Mesenchymal stem cell (in vitro differentiated cells and primary cell): Measurements from ENCODE around the gene GOSR2. TPM values are rescaled to one million over a fixed set of nuclear protein-coding genes. Genes with fewer than 3 reads are reported as not detected.

ENCODE experiments used
- DNase-seq: peaks from one replicate; pipeline ENCODE4 v3.0.0-alpha.2; 2013
- H2AFZ ChIP-seq: one replicate; pipeline ENCODE4 v1.6.1; 2013; ENCODE audit warnings: low read depth, mild to moderate bottlenecking, control low read depth, inconsistent platforms, low read length, moderate library complexity
- H2AK5ac ChIP-seq: 2 replicates; pipeline ENCODE4 v1.6.1; 2013; ENCODE audit warnings: low read length, moderate library complexity, mild to moderate bottlenecking, inconsistent platforms; ENCODE audit not compliant: severe bottlenecking
- H2BK120ac ChIP-seq: one replicate; pipeline ENCODE4 v1.6.1; 2013; ENCODE audit warnings: low read depth, mild to moderate bottlenecking, inconsistent platforms, low read length, moderate library complexity
- H2BK12ac ChIP-seq, 2 experiments: one replicate each; pipeline ENCODE4 v1.6.1; 2013; ENCODE audit warnings: inconsistent platforms in 2 of 2, low read length in 2 of 2, mild to moderate bottlenecking in 2 of 2, moderate library complexity in 2 of 2, control low read depth in 1 of 2
- H2BK15ac ChIP-seq: one replicate; pipeline ENCODE4 v1.6.1; 2013; ENCODE audit warnings: mild to moderate bottlenecking, low read depth, inconsistent platforms; ENCODE audit not compliant: poor library complexity, severe bottlenecking
- H2BK5ac ChIP-seq: 2 replicates; pipeline ENCODE4 v1.6.1; 2013; ENCODE audit warnings: low read depth, mild to moderate bottlenecking, low read length, control low read depth, inconsistent platforms; ENCODE audit not compliant: poor library complexity, severe bottlenecking
- H3K14ac ChIP-seq, 2 experiments: one replicate each; pipeline ENCODE4 v1.6.1; 2013; ENCODE audit warnings: inconsistent platforms in 2 of 2, low read length in 2 of 2, control low read depth in 1 of 2, mild to moderate bottlenecking in 1 of 2, moderate library complexity in 1 of 2
- H3K18ac ChIP-seq, 2 experiments: one replicate each; pipeline ENCODE4 v1.6.1; 2013; ENCODE audit warnings: inconsistent platforms in 2 of 2, low read length in 2 of 2, control low read depth in 1 of 2, low read depth in 1 of 2, mild to moderate bottlenecking in 1 of 2
- H3K23ac ChIP-seq, 2 experiments: one replicate each; pipeline ENCODE4 v1.6.1; 2013; ENCODE audit warnings: inconsistent platforms in 2 of 2, low read length in 2 of 2, mild to moderate bottlenecking in 2 of 2, moderate library complexity in 2 of 2, control low read depth in 1 of 2
- H3K27ac ChIP-seq: 2 replicates; pipeline ENCODE4 v1.5.1; 2013; ENCODE audit warnings: mild to moderate bottlenecking, moderate library complexity, low read length, control low read depth, inconsistent platforms; ENCODE audit not compliant: poor library complexity, severe bottlenecking
- H3K27me3 ChIP-seq, 2 experiments: 2 replicates each; pipeline versions ENCODE4 v1.6.1 to v1.7.0; 2013; ENCODE audit warnings: low read length in 2 of 2, mild to moderate bottlenecking in 2 of 2, moderate library complexity in 2 of 2, control low read depth in 1 of 2, inconsistent platforms in 1 of 2; ENCODE audit not compliant: control insufficient read depth in 1 of 2, insufficient read depth in 1 of 2
- H3K36me3 ChIP-seq, 2 experiments: 2 replicates each; pipeline versions ENCODE4 v1.6.1 to v1.7.0; 2013; ENCODE audit warnings: low read length in 2 of 2, control low read depth in 1 of 2, inconsistent platforms in 1 of 2, low read depth in 1 of 2, mild to moderate bottlenecking in 1 of 2; ENCODE audit not compliant: insufficient read depth in 2 of 2, control insufficient read depth in 1 of 2
- H3K4ac ChIP-seq, 2 experiments: one replicate each; pipeline ENCODE4 v1.6.1; 2013; ENCODE audit warnings: inconsistent platforms in 2 of 2, low read length in 2 of 2, mild to moderate bottlenecking in 2 of 2, moderate library complexity in 2 of 2, control low read depth in 1 of 2, low read depth in 1 of 2
- H3K4me1 ChIP-seq: 2 replicates; pipeline ENCODE4 v1.6.1; 2013; ENCODE audit warnings: low read depth, low read length, control low read depth; ENCODE audit not compliant: control insufficient read depth, insufficient read depth
- H3K4me2 ChIP-seq: 2 replicates; pipeline ENCODE4 v1.6.1; 2013; ENCODE audit warnings: low read length, mild to moderate bottlenecking, inconsistent platforms; ENCODE audit not compliant: poor library complexity, severe bottlenecking
- H3K4me3 ChIP-seq, 2 experiments: 2 replicates each; pipeline versions ENCODE4 v1.5.1 to v1.7.0; 2013; ENCODE audit warnings: low read length in 2 of 2, mild to moderate bottlenecking in 2 of 2, control low read depth in 1 of 2, low read depth in 1 of 2; ENCODE audit not compliant: insufficient read depth in 1 of 2
- H3K79me1 ChIP-seq: replicated peaks from 2 replicates; pipeline ENCODE4 v1.6.1; 2013; ENCODE audit warnings: mild to moderate bottlenecking, control low read depth, low read length, inconsistent platforms; ENCODE audit not compliant: poor library complexity, severe bottlenecking
- H3K9ac ChIP-seq: 2 replicates; pipeline ENCODE4 v1.7.0; 2013; ENCODE audit warnings: mild to moderate bottlenecking, low read length, moderate library complexity
- H3K9me3 ChIP-seq: 2 replicates; pipeline ENCODE4 v1.7.0; 2013; ENCODE audit warnings: mild to moderate bottlenecking, low read length; ENCODE audit not compliant: control insufficient read depth
- H4K8ac ChIP-seq: one replicate; pipeline ENCODE4 v1.6.1; 2013; ENCODE audit warnings: inconsistent platforms, mild to moderate bottlenecking, low read length, moderate library complexity
- H4K91ac ChIP-seq: one replicate; pipeline ENCODE4 v1.6.1; 2013; ENCODE audit warnings: mild to moderate bottlenecking, low read length, inconsistent platforms
- WGBS: methylation state at CpG from one replicate; pipeline ENCODE4 v1.1.7; 2013; ENCODE audit warnings: mixed read lengths; 5-methylcytosine and 5-hydroxymethylcytosine counted together
- small RNA-seq: library from polyadenylated mRNA; stranded (forward); fragments of <200 nt; extraction: miRNeasy Mini kit (QIAGEN cat#:217004); gene quantifications from one replicate; pipeline ENCODE3, GENCODE V24; 2013; ENCODE audit warnings: low read depth

The GOSR2 gene

DNA sequence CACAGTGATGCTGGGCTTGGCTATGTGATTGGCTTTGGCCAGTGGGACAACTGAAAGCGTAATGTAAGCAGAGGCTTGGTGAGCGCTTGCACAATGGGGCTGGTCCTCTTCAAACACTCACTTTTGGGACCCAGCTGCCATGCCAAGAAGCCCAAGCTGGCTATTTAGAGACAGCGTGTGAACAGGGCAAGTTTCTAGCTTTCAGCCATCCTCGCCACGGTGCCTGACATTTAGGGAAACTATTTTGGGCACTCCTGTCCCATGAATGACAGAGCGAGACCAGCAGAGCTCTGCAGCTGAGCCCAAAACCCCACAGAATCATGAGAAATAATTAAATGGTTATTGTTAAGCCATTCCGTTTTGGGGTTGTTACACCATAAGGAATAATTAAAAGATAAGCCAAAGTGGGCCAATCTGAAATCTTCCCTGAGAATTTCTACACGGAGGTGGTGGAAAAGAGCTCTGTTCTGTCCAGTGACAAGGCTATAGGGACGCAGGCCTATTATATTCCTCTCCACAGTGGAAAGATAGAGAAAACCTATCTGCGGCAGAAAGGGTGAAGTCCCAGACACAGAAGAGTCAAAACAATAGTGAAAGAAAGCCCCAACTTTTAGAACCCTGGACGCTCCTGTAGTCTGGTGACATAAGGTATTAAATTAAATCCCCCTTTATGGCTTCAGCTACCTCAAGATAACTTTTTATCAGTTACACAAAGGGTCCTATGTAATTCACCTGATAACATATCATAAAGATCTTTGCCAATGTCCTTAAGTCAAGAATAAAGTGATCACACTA lies 66.9 kb downstream of the GOSR2 start:
- no peak for DNase-seq
- Histone ChIP-seq H4K91ac (no peak overlapping the region), H2BK5ac (no peak overlapping the region), H2BK15ac (no peak overlapping the region), H3K79me1 (no peaks in the 10 kb centered on the region), H3K18ac (no peak overlapping the region), H2AFZ (no peak overlapping the region), H3K4me2 (no peak overlapping the region), H2AK5ac (no peak overlapping the region), H3K9me3 (no peaks in the 10 kb centered on the region), H3K27me3 (peaks cover 19 to 46% of the 10 kb centered on the region in 2 experiments), H3K27ac (no peak overlapping the region), H2BK12ac (no peak overlapping the region), H3K4me1 (no peaks in the 10 kb centered on the region), H3K36me3 (no peaks in the 10 kb centered on the region), H4K8ac (no peak overlapping the region), H3K9ac (no peak overlapping the region), H3K14ac (no peak overlapping the region), H3K23ac (no peak overlapping the region), H3K4ac (no peak overlapping the region), H3K4me3 (no peak overlapping the region), H2BK120ac (no peak overlapping the region)
- WGBS = 69% methylated on average over 11 of the region's 11 CpGs

DNA sequence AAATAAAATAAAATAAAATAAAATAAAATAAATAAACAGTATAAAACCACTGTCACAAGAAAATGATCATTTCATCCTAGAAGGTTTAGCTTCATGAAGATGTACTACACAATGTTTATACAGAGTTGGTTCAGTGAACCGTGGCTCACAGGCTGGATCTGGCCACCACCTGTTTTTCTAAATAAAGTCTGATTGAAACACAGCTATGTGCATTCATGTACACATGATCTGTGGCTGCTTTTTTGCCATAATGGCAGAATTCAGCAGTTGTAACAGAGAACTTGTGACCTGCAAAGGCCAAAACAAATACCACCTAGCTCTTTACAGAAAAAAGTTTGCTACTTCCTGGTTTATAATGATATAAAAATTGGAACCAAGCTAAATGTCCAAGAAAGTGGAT lies 68.7 kb downstream of the GOSR2 start:
- Histone ChIP-seq H3K4ac (no peak overlapping the region), H2BK120ac (no peak overlapping the region), H3K9ac (no peak overlapping the region), H3K27me3 (peaks cover 19 to 34% of the 10 kb centered on the region in 2 experiments), H3K79me1 (no peaks in the 10 kb centered on the region), H4K8ac (no peak overlapping the region), H2AFZ (no peak overlapping the region), H2AK5ac (no peak overlapping the region), H2BK12ac (no peak overlapping the region), H3K23ac (no peak overlapping the region), H3K4me1 (peaks cover 2% of the 10 kb centered on the region), H2BK15ac (no peak overlapping the region), H3K9me3 (no peaks in the 10 kb centered on the region), H2BK5ac (no peak overlapping the region), H3K18ac (no peak overlapping the region), H4K91ac (no peak overlapping the region), H3K36me3 (no peaks in the 10 kb centered on the region), H3K4me3 (no peak overlapping the region), H3K27ac (no peak overlapping the region), H3K4me2 (no peak overlapping the region), H3K14ac (no peak overlapping the region)
- no peak for DNase-seq
- WGBS = 69% methylated on average over 1 of the region's 1 CpG

Small RNAs within 50 kb of the gene (small RNA-seq; reads per million reads assigned to genes)
- not detected for gene MIR5089
- not detected for gene RNU6ATAC3P
